Measurements from ENCODE around the gene HELQ. TPM values are rescaled to one million over a fixed set of nuclear protein-coding genes. Genes with fewer than 3 reads are reported as not detected.
A peak's percentile ranks its signal among the peaks of the same experiment; 100 is the strongest.
"Not testable (repeated sequence)": the region's sequence is repeated elsewhere in the genome, so short reads cannot be mapped to it uniquely, and the experiment has no call there.

The HELQ gene, protein sequence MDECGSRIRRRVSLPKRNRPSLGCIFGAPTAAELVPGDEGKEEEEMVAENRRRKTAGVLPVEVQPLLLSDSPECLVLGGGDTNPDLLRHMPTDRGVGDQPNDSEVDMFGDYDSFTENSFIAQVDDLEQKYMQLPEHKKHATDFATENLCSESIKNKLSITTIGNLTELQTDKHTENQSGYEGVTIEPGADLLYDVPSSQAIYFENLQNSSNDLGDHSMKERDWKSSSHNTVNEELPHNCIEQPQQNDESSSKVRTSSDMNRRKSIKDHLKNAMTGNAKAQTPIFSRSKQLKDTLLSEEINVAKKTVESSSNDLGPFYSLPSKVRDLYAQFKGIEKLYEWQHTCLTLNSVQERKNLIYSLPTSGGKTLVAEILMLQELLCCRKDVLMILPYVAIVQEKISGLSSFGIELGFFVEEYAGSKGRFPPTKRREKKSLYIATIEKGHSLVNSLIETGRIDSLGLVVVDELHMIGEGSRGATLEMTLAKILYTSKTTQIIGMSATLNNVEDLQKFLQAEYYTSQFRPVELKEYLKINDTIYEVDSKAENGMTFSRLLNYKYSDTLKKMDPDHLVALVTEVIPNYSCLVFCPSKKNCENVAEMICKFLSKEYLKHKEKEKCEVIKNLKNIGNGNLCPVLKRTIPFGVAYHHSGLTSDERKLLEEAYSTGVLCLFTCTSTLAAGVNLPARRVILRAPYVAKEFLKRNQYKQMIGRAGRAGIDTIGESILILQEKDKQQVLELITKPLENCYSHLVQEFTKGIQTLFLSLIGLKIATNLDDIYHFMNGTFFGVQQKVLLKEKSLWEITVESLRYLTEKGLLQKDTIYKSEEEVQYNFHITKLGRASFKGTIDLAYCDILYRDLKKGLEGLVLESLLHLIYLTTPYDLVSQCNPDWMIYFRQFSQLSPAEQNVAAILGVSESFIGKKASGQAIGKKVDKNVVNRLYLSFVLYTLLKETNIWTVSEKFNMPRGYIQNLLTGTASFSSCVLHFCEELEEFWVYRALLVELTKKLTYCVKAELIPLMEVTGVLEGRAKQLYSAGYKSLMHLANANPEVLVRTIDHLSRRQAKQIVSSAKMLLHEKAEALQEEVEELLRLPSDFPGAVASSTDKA
- 13.6 TPM for total RNA-seq
- long read RNA-seq, partial matches to known transcripts = 3 of 6 reads
- long read RNA-seq, other reads (novel, unspliced or antisense) = 1 of 6 reads

DNA sequence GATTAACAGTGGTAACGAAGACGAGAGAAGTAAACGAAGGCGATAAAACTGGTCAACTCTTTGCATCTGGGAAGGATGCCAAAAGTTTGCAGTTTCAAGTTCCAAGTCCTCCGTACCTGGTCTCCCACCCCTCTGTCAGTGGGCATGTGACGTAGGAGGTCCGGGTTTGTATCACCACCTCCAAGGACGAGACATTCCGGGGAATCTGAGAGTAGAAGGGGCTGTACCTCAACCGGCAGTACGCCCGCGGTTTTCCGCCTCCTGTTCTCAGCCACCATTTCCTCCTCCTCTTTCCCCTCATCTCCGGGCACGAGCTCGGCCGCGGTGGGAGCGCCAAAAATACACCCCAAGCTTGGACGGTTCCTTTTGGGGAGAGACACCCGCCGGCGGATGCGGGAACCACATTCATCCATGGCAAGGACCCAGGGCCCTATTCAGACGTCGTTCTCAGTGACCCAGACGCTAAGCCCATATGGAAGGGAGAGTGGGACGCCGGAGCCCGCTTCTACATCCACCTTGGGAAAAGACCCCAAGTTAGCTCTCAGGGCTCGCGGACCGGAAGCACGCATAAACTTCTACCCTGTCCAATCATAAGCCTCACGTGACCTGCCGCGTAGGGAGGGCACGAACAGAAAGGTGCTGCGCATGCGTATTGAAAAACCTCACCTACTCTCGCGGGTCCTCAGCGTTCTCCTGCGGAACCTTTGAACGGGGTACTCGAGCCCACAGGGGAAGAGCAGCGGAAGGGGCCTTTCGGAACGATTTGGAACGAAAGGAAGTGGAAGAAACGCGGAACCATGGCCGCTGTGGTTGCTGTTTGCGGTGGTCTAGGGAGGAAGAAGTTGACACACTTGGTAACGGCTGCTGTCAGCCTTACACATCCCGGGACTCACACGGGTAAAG is at the start of gene HELQ, which contains the start of gene MRPS18C:
Gene HELQ (minus strand): TSS at position 543 of the 903 bp plus-strand sequence. CDS start 130 bp downstream, at position 413.
Gene MRPS18C (plus strand): TSS at position 778 of the 903 bp plus-strand sequence. CDS start 20 bp downstream, at position 798.
- peak; percentile 97 for DNase-seq (ENCODE audit: missing footprints)
- peak; percentile 99 for ATAC-seq
- intact Hi-C loops (cut with DNase I) = loop anchor here (1.0 to 10.0 kb wide), 2 partner anchors 30 to 171 kb away; partner anchors contain the start of genes ABRAXAS1 and COQ2

GRCh38 chr4:83504996-83505395 is 49.4 kb upstream of the HELQ start:
- no peak for DNase-seq (ENCODE audit: missing footprints)
- intact Hi-C loops (cut with DNase I) = no loop called here
- ATAC-seq = no peak

DNA sequence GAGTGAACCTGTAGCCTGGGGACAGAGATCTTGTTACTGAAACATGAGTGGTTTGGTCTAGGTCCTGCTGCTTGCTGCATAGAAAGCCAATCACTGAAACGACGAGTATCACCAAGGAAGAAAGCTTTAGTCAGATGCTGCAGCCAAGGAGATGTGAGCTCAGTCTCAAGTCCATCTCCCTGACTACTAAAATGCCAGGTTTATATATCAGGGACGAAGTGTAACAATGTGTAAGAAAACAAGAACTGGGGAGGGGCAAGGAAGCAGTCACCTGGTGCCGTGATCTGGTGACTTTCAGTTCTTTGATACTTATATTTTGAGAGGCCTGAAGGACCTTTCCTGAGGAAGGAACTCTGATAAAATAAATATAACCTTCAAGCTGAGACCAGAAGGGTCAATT is 48.9 kb upstream of the HELQ start:
- intact Hi-C loops (cut with DNase I) = no loop called here
- no peak for ATAC-seq
- DNase-seq (ENCODE audit: missing footprints) = no peak

- ATAC-seq (no peak), DNase-seq (ENCODE audit: missing footprints) (no peak)
- intact Hi-C loops (cut with DNase I) = no loop called here
These were observed 48.4 kb upstream of the HELQ start for GRCh38 chr4:83503974-83504373.

- ATAC-seq; DNase-seq (ENCODE audit: missing footprints); intact Hi-C loops (cut with DNase I): not testable (repeated sequence)
These were observed 46.0 kb upstream of the HELQ start for GRCh38 chr4:83501671-83502070.

GRCh38 chr4:83498187-83498586 is 42.6 kb upstream of the HELQ start:
- DNase-seq (ENCODE audit: missing footprints) (no peak), ATAC-seq (no peak)
- intact Hi-C loops (cut with DNase I) = no loop called here

- intact Hi-C loops (cut with DNase I); ATAC-seq: not testable (repeated sequence)
These were observed 40.7 kb upstream of the HELQ start for GRCh38 chr4:83496085-83496917.

DNA sequence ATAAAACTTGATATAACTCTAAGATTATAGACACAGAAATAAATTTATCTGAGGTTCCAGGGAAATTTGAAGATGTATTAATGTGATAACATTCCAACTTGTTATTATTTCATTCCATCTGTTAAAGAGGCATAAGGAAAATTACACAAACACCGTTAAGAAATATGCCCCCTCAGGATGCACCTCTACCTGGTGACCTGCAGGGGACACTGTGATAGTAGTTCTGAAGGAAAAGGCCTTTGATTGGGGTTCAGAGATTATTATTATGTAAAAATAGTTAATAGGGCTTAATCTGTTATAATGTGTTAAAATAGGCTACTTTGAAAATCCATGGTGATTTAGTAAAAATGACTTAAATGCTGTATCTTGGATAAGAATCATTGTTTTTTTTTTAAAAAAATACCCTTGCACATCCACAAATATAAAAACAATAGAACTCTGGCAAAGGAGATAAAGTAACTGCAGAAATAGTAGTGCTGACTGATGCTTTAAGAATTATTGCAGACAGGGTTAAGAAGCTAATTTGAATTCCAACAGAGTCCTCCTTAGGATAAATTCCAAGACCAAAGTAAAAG is 35.3 kb upstream of the HELQ start:
- DNase-seq (ENCODE audit: missing footprints) = no peak
- no peak for ATAC-seq
- intact Hi-C loops (cut with DNase I) = loop anchor here (5.0 kb wide), 1 partner anchor 151 kb away; no protein-coding TSS in a partner anchor

More at GRCh38 chr4:83496085-83496917, 40.7 kb upstream of the HELQ start:
- DNase-seq (ENCODE audit: missing footprints) = not testable (repeated sequence)

GRCh38 chr4:83489711-83490326 is 34.2 kb upstream of the HELQ start:
- intact Hi-C loops (cut with DNase I) = loop anchor here (5.0 kb wide), 1 partner anchor 152 kb away; no protein-coding TSS in a partner anchor
- no peak for DNase-seq (ENCODE audit: missing footprints)
- ATAC-seq = no peak

DNA sequence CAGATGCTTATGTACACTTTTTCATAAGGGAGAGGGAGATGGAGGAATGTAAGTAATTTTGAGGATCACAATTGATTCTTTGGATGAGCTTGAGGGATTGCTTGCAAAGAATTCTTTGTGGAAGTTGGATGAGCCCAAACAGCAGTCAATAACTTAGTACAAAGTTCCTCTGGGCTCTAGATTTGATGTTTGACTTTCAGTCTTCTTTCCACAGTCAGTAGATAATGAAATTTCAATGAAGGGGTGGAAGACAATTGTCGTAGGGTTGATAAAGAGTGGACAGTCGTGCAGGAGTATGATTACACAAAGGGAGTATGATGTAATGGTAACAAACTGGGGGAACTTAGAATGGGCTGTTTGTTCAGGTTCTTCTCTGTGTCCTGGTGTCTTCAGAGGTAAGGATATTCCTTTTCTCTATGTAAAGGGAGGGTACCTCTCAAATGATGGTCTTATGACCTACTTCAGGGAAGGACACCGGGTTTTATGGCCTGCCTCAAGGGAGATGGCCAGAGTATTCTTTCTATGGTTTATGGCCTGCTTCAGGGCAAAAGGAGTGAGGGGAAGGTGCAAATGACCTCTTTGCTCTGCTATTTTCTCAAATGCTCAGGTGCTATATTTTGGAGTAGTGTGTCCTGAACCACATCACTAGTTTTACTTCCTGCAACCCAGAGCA is 31.0 kb upstream of the HELQ start:
- intact Hi-C loops (cut with DNase I) = no loop called here
- DNase-seq (ENCODE audit: missing footprints) (no peak), ATAC-seq (no peak)

DNA sequence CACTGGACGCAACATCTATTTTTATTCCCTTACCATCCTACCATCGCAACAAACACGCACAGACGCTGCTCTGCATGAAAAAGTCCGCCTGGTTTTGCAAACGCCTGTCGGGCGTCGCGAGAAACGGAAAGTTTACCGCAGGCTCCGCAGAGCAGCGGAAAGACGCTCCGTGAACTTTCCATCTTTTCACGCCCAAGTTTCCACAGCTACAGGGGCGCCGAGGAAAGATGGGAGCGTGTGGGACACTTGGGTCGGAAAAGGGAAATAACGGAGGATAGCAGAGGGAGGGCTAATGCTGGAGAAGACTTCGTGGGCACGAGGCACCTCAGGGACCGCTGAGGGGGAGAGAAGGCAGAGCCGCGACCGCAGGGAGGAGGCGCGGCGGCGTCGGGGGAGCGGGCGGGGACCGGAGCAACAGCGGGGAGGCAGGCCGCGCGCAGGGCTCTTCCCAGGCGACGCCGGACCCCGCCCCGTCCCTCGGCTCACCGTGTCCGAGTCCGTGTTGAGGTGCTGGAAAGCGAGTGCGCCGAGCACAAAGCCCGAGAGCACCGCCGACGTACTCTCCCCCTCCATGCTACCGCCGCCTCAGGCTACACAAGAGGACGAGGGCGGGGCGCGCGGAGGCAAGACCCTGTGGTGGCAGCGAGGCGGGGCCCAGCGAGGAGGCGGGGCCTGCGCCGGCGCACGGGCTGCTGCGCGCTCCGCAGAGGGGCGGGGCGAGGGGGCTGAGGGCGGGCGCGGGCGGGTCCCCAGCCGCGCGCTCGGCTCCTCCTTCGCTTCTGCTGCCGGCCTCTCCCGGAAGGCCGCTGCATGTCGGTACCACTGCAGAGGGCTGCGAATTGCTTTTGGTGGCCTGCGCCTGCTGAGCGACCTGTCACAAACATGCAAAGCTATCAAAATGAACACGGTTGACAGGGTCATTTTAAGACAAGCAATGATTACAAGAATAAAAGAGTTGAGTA is 29.2 kb upstream of the HELQ start, which contains the start of gene ABRAXAS1:
Gene ABRAXAS1 (minus strand): TSS at position 601 of the 962 bp plus-strand sequence. CDS start 28 bp downstream, at position 573.
- intact Hi-C loops (cut with DNase I) = loop anchor here (1.0 kb wide), 1 partner anchor 29 kb away; the partner anchor contains the start of gene HELQ
- ATAC-seq (peak; percentile 99), DNase-seq (ENCODE audit: missing footprints) (peak; percentile 98)

DNA sequence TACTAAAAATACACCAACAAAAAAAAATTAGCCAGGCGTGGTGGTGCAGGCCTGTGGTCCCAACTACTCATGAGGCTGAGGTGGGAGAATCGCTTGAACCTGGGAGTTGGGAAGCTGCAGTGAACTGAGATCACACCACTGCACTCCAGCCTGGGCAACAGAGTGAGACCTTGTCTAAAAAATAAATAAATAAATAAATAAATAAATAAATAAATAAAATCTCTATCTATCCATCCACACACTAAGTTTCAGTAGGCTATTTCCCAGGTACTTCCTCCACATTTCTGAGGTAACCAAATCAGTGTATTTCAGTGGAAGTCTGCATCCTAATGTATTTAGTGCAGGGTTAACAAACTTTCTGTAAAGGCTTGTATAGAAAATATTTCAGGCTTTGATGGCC is 18.3 kb upstream of the HELQ start:
- DNase-seq (ENCODE audit: missing footprints) (no peak), ATAC-seq (no peak)
- intact Hi-C loops (cut with DNase I) = no loop called here

- no peak for ATAC-seq
- DNase-seq (ENCODE audit: missing footprints) = no peak
- intact Hi-C loops (cut with DNase I) = no loop called here
These were observed 17.8 kb upstream of the HELQ start for GRCh38 chr4:83473423-83473822.

DNA sequence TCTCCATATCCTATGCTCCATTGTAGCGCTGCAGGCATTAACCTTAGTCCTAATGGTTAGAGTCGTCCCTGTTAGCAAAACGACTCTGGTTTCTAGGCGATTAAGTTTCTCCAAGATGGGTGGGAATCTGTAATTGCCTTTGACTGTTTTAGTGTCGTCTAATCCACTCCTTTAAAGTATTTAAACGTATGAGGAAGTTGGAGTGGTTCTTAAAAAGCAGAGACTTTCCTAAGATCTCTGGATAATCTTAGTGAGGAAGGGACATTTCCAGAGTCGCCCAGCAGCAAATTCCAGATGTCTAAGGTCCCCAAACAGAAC is 520 bp upstream of the HELQ start:
- intact Hi-C loops (cut with DNase I) = loop anchor here (10.0 kb wide), 1 partner anchor 171 kb away; the partner anchor contains the start of gene COQ2
- DNase-seq (ENCODE audit: missing footprints) (no peak), ATAC-seq (no peak)

All from Right ventricle myocardium inferior (tissue), 1 donor.